Measurements from ENCODE around the gene SREBF1. TPM values are rescaled to one million over a fixed set of nuclear protein-coding genes. Genes with fewer than 3 reads are reported as not detected.

The SREBF1 gene
- total and polyA plus RNA-seq, 2 experiments from 2014 or later: 39.6 to 85.3 TPM

- no peak overlapping the region for H2AFZ ChIP-seq
- peaks cover 23% of the 10 kb centered on the region; the same call in 1 of the 2 replicates for H3K27me3 ChIP-seq (ENCODE audit: insufficient read depth)
- H3K9me2 ChIP-seq (ENCODE audit: insufficient read depth): no peaks in the 10 kb centered on the region
- peaks cover 40% of the 10 kb centered on the region for H3K4me1 Mint-ChIP-seq
- H3K36me3 Mint-ChIP-seq (ENCODE audit: low read depth): no peaks in the 10 kb centered on the region
- ATAC-seq: no peak
- H3K79me2 ChIP-seq (replicated peaks; ENCODE audit: insufficient read depth): no peaks in the 10 kb centered on the region
- no peaks in the 10 kb centered on the region; the same call in 2 of the 3 replicates for H3K9me3 Mint-ChIP-seq
- no peaks in the 10 kb centered on the region for H3F3A ChIP-seq (replicated peaks; ENCODE audit: low read depth)
- peaks cover 30% of the 10 kb centered on the region for H3K27me3 Mint-ChIP-seq (ENCODE audit: insufficient read depth, low read depth, poor library complexity)
- H3K27ac ChIP-seq (ENCODE audit: low read depth): no peak overlapping the region
- H3K4me2 ChIP-seq: 0 out of 2 replicates have a peak overlapping the region, but pooled peaks have one; percentile 43
- DNase-seq (ENCODE audit: low spot score): no peak
- H3K27ac Mint-ChIP-seq: no peak overlapping the region
- H4K20me1 ChIP-seq (replicated peaks; ENCODE audit: insufficient read depth): no peaks in the 10 kb centered on the region
- H3K4me1 ChIP-seq (ENCODE audit: insufficient read depth): peaks cover 18% of the 10 kb centered on the region; the same call in 1 of the 2 replicates
- H3K4me3 Mint-ChIP-seq: peak overlapping the region; percentile 17; the same call in 1 of the 3 replicates
- TF ChIP-seq ETS1 (IDR thresholded peaks at IDR 0.05) (no peak), POLR2AphosphoS5 (IDR thresholded peaks at IDR 0.05; ENCODE audit: low read depth) (no peak), EZH2 (IDR thresholded peaks at IDR 0.05; ENCODE audit: low read depth, unreplicated experiment) (no peak), NANOG (IDR thresholded peaks at IDR 0.05; ENCODE audit: borderline replicate concordance) (no peak), STAT1 (IDR thresholded peaks at IDR 0.05; ENCODE audit: unreplicated experiment) (no peak), CREB1 (CRISPR knock-in tag; IDR thresholded peaks at IDR 0.05; ENCODE audit: low read depth) (no peak), ZNF331 (CRISPR knock-in tag; IDR thresholded peaks at IDR 0.05; ENCODE audit: low read depth) (no peak), CTCF (conservative IDR thresholded peaks at IDR 0.05; ENCODE audit: low read depth in 2 of 2) (no peak), ZNF114 (CRISPR knock-in tag; IDR thresholded peaks at IDR 0.05) (no peak), EZH2phosphoT487 (IDR thresholded peaks at IDR 0.05; ENCODE audit: unreplicated experiment) (no peak), JUNB (IDR thresholded peaks at IDR 0.05; ENCODE audit: unreplicated experiment) (no peak), ZNF462 (CRISPR knock-in tag; IDR thresholded peaks at IDR 0.05) (no peak)
- TF ChIP-seq, protein P1, sequence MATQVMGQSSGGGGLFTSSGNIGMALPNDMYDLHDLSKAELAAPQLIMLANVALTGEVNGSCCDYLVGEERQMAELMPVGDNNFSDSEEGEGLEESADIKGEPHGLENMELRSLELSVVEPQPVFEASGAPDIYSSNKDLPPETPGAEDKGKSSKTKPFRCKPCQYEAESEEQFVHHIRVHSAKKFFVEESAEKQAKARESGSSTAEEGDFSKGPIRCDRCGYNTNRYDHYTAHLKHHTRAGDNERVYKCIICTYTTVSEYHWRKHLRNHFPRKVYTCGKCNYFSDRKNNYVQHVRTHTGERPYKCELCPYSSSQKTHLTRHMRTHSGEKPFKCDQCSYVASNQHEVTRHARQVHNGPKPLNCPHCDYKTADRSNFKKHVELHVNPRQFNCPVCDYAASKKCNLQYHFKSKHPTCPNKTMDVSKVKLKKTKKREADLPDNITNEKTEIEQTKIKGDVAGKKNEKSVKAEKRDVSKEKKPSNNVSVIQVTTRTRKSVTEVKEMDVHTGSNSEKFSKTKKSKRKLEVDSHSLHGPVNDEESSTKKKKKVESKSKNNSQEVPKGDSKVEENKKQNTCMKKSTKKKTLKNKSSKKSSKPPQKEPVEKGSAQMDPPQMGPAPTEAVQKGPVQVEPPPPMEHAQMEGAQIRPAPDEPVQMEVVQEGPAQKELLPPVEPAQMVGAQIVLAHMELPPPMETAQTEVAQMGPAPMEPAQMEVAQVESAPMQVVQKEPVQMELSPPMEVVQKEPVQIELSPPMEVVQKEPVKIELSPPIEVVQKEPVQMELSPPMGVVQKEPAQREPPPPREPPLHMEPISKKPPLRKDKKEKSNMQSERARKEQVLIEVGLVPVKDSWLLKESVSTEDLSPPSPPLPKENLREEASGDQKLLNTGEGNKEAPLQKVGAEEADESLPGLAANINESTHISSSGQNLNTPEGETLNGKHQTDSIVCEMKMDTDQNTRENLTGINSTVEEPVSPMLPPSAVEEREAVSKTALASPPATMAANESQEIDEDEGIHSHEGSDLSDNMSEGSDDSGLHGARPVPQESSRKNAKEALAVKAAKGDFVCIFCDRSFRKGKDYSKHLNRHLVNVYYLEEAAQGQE (IDR thresholded peaks at IDR 0.05; ENCODE audit: unreplicated experiment): no peak
- H3K4me3 ChIP-seq: no peak overlapping the region
- no peaks in the 10 kb centered on the region for H3K36me3 ChIP-seq (ENCODE audit: insufficient read depth)
These were observed 43.2 kb downstream of the SREBF1 start for GRCh38 chr17:17793378-17794214.
